Loucy (cell line): ENCODE measurements around the gene KRT6C.
"Not testable (repeated sequence)": the region's sequence is repeated elsewhere in the genome, so short reads cannot be mapped to it uniquely, and the experiment has no call there.

ENCODE experiments used
- H2AFZ ChIP-seq: fragments of 200-600 bp; sonication (generic); 2 replicates; pipeline ENCODE4 v1.6.0; 2016; ENCODE audit warnings: antibody characterized with exemption, mild to moderate bottlenecking, low read length, moderate library complexity
- H3F3A ChIP-seq: fragments of 200-600 bp; 2 replicates; pipeline ENCODE4 v1.6.0; 2016; ENCODE audit warnings: antibody characterized with exemption, low read depth, mild to moderate bottlenecking
- H3K27me3 ChIP-seq: fragments of 200-600 bp; sonication (generic); 2 replicates; pipeline ENCODE4 v1.6.1; 2014; ENCODE audit warnings: low read length, mild to moderate bottlenecking; ENCODE audit not compliant: insufficient read depth, poor library complexity, severe bottlenecking
- H3K36me3 ChIP-seq: fragments of 200-600 bp; sonication (generic); 2 replicates; pipeline ENCODE4 v1.6.1; 2016; ENCODE audit warnings: low read length; ENCODE audit not compliant: insufficient read depth
- H3K4me1 ChIP-seq: fragments of 200-600 bp; sonication (generic); 2 replicates; pipeline ENCODE4 v1.5.1; 2014; ENCODE audit warnings: low read length, mild to moderate bottlenecking; ENCODE audit not compliant: insufficient read depth, poor library complexity, severe bottlenecking
- H3K4me2 ChIP-seq: fragments of 200-600 bp; sonication (generic); 2 replicates; pipeline ENCODE4 v1.6.0; 2014; ENCODE audit warnings: antibody characterized with exemption, low read length, low read depth, mild to moderate bottlenecking; ENCODE audit not compliant: poor library complexity, severe bottlenecking
- H3K4me3 ChIP-seq: fragments of 200-600 bp; sonication (generic); 2 replicates; pipeline ENCODE4 v1.5.1; 2014; ENCODE audit warnings: low read length, mild to moderate bottlenecking, mixed read lengths; ENCODE audit not compliant: poor library complexity, severe bottlenecking
- H3K79me2 ChIP-seq: fragments of 200-600 bp; sonication (generic); 2 replicates; pipeline ENCODE4 v1.6.1; 2014; ENCODE audit warnings: low read length; ENCODE audit not compliant: insufficient read depth
- H3K9ac ChIP-seq: fragments of 200-600 bp; sonication (generic); 2 replicates; pipeline ENCODE4 v1.6.0; 2014; ENCODE audit warnings: mild to moderate bottlenecking, low read depth, low read length, moderate library complexity; ENCODE audit not compliant: poor library complexity, severe bottlenecking
- H3K9me2 ChIP-seq: fragments of 200-600 bp; sonication (generic); replicated peaks from 2 replicates; pipeline ENCODE4 v1.6.1; 2016; ENCODE audit warnings: low read depth, low read length, mixed read lengths
- H3K9me3 ChIP-seq: fragments of 200-600 bp; sonication (generic); 2 replicates; pipeline ENCODE4 v1.6.1; 2014; ENCODE audit warnings: mild to moderate bottlenecking, antibody characterized with exemption, low read length, low read depth; ENCODE audit not compliant: insufficient read depth
- H4K20me1 ChIP-seq: fragments of 200-600 bp; sonication (generic); 2 replicates; pipeline ENCODE4 v1.6.0; 2014; ENCODE audit warnings: antibody characterized with exemption, low read length, mild to moderate bottlenecking; ENCODE audit not compliant: insufficient read depth, poor library complexity, severe bottlenecking
- CTCF ChIP-seq: fragments of 200-600 bp; sonication (generic); conservative IDR thresholded peaks from 2 replicates; pipeline ENCODE4 v1.5.1; 2014; ENCODE audit warnings: mild to moderate bottlenecking, antibody characterized with exemption, low read length
- EZH2phosphoT487 ChIP-seq: fragments of 200-600 bp; IDR thresholded peaks from 2 replicates; pipeline ENCODE4 v1.6.1; 2018; ENCODE audit warnings: antibody characterized with exemption, mild to moderate bottlenecking, moderate library complexity, borderline replicate concordance

Gene KRT6C

GRCh38 chr12:52494100-52494499 is 20.5 kb upstream of the KRT6C start:
- H3K4me2 ChIP-seq = no peak overlapping the region

GRCh38 chr12:52493172-52493571 is 19.6 kb upstream of the KRT6C start, which contains the start of gene KRT6A:
TSS of gene KRT6A (minus strand) at chr12:52493257. CDS start at chr12:52493188, 69 bp downstream.
- no peak within 1 kb of the TSS for H3K4me2 ChIP-seq
- no peaks in the 10 kb centered on the region for H4K20me1 ChIP-seq

More at GRCh38 chr12:52494100-52494499, 20.5 kb upstream of the KRT6C start:
- Histone ChIP-seq H3K4me3 (no peak overlapping the region), H3K9me3 (no peaks in the 10 kb centered on the region), H4K20me1 (no peaks in the 10 kb centered on the region), H3K9ac (no peak overlapping the region), H3K36me3 (no peaks in the 10 kb centered on the region), H3K27me3 (no peaks in the 10 kb centered on the region), H3F3A (no peaks in the 10 kb centered on the region), H2AFZ (no peak overlapping the region), H3K9me2 (no peaks in the 10 kb centered on the region), H3K4me1 (no peaks in the 10 kb centered on the region), H3K79me2 (no peaks in the 10 kb centered on the region)
- TF ChIP-seq CTCF (no peak), EZH2phosphoT487 (no peak)

GRCh38 chr12:52492405-52492804 is 18.8 kb upstream of the KRT6C start:
- H2AFZ ChIP-seq, H3K4me3 ChIP-seq, H3K36me3 ChIP-seq, H3K9me3 ChIP-seq, H3K9me2 ChIP-seq, H3K27me3 ChIP-seq, H3K4me1 ChIP-seq, H4K20me1 ChIP-seq, H3F3A ChIP-seq, H3K9ac ChIP-seq, H3K79me2 ChIP-seq, H3K4me2 ChIP-seq: not testable (repeated sequence)

More at GRCh38 chr12:52493172-52493571, 19.6 kb upstream of the KRT6C start, which contains the start of gene KRT6A:
- Histone ChIP-seq H3K9ac (no peak within 1 kb of the TSS), H3K79me2 (no peaks in the 10 kb centered on the region), H2AFZ (no peak within 1 kb of the TSS), H3K27me3 (no peaks in the 10 kb centered on the region), H3K9me2 (no peaks in the 10 kb centered on the region), H3K9me3 (no peaks in the 10 kb centered on the region), H3K4me3 (no peak within 1 kb of the TSS), H3K4me1 (no peaks in the 10 kb centered on the region), H3F3A (no peaks in the 10 kb centered on the region), H3K36me3 (no peaks in the 10 kb centered on the region)
- no peak for TF ChIP-seq CTCF
- no peak for TF ChIP-seq EZH2phosphoT487

- not testable (repeated sequence) for H4K20me1 ChIP-seq, H3K4me3 ChIP-seq, H3K79me2 ChIP-seq, H3K27me3 ChIP-seq, H3K9me3 ChIP-seq, H2AFZ ChIP-seq, H3K9ac ChIP-seq, H3K4me1 ChIP-seq, H3K4me2 ChIP-seq, H3K9me2 ChIP-seq, H3F3A ChIP-seq, H3K36me3 ChIP-seq
Measured at GRCh38 chr12:52491495-52491894, 17.9 kb upstream of the KRT6C start.
